GM10266 (cell line): ENCODE results near the gene DTD1.
A peak's percentile ranks its signal among the peaks of the same experiment; 100 is the strongest.

Source experiments
- DNase-seq: peaks from one replicate; pipeline ENCODE4 v3.0.0; 2012; ENCODE audit errors: extremely low spot score
- TF ChIP-seq, protein P1 (sequence below): IDR thresholded peaks from 2 replicates; pipeline ENCODE4 v1.5.1; 2012; ENCODE audit warnings: mild to moderate bottlenecking, low read depth; ENCODE audit not compliant: control insufficient read depth, insufficient read depth; ENCODE audit errors: missing control alignments

Gene DTD1

GRCh38 chr20:18715564-18715963, 127.7 kb downstream of the DTD1 start:
- TF ChIP-seq, protein P1, sequence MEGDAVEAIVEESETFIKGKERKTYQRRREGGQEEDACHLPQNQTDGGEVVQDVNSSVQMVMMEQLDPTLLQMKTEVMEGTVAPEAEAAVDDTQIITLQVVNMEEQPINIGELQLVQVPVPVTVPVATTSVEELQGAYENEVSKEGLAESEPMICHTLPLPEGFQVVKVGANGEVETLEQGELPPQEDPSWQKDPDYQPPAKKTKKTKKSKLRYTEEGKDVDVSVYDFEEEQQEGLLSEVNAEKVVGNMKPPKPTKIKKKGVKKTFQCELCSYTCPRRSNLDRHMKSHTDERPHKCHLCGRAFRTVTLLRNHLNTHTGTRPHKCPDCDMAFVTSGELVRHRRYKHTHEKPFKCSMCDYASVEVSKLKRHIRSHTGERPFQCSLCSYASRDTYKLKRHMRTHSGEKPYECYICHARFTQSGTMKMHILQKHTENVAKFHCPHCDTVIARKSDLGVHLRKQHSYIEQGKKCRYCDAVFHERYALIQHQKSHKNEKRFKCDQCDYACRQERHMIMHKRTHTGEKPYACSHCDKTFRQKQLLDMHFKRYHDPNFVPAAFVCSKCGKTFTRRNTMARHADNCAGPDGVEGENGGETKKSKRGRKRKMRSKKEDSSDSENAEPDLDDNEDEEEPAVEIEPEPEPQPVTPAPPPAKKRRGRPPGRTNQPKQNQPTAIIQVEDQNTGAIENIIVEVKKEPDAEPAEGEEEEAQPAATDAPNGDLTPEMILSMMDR = no peak
- DNase-seq = no peak

- no peak for DNase-seq
- TF ChIP-seq, protein P1 = no peak
These were observed 129.2 kb downstream of the DTD1 start for GRCh38 chr20:18717062-18717461.

DNA sequence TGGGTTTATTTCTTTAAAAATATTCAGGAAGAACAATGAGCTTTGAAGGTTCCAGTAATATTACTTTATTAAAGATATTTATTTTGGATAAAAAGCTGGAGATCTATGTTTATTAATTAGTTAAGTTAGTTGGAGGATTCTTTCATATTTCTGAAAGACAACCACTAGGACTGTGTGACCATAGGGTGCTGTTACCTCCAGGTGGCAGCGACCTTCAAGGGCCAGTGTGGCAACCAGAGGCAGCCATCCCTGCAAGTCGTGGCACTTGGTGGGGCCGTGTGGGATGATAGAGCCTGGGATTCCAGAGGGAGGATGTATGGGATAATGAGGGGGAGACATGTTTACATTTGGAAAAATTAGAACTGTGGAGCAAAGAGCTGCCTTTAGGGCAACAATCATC, 130.3 kb downstream of the DTD1 start:
- TF ChIP-seq, protein P1 = peak; percentile 34
- no peak for DNase-seq

GRCh38 chr20:18719426-18719825, 131.6 kb downstream of the DTD1 start:
- TF ChIP-seq, protein P1 = no peak
- DNase-seq = no peak

DNA sequence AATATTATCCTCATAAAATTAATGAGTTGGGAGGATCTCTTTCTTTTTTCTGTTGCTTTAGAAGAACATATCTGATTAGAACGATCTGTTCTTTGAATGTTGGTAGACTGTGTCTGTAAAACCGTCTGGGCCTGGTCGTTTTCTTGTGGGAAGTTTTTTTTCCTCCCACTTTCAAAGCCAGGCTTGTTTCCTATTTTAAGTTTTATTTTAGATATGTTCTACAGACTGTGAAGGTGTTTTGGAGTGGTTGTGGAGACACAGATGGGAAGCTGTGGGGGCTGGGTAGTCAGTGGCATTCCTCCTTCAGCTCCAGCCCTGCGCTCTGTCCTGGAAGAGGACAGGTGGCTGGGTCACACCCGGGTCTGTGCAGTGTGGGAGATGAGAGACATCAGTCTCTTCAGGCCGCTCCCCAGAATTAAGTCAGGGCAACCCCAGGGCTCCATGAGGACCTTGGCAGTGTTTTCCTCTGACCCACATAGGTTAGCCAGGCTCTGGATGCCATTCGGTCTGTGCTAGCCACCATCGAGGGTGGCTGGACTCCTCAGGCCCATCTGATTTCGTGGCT, 133.8 kb downstream of the DTD1 start:
- TF ChIP-seq, protein P1 = no peak
- DNase-seq = no peak

DNA sequence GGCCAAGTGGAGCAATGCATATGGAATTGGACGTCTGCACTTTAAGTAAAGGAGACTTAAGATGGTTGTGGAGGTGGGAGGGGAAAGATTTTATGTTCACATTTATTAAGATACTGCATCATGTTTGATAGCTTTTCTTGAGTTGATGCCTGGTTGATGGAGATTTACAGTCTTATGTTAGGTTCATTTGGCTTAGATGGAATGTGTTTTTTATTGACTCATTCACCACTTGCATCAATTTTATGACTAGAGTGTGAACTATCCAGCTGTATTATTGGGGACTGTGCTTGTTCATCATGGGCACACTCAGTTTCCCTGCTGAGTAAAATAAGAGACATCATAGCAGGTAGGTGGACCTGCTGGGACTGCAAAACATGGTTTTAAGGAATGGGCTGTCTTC, 134.5 kb downstream of the DTD1 start:
- no peak for DNase-seq
- TF ChIP-seq, protein P1 = no peak

DNA sequence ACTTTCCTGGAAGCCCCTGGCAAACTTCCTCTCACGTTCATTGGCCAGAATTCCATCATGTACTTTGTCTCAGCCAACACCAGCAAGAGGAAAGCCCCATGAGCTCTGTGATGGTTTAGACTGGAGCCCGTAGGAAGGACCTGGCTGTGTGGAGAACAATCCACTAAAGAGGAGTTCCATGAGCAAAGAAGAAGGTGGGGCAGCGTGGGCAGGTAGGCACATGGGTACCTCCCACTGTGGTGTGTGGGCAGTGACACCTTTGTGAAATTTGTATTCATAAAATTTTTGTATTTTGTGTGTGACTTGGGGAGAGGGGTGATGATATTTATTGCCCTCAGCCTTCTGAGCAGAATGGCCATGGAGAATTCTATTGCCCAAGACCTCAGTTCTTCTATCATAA, 136.2 kb downstream of the DTD1 start:
- TF ChIP-seq, protein P1 = no peak
- no peak for DNase-seq
